GM15510 (cell line): ENCODE results near the gene UBA5.
A peak's percentile ranks its signal among the peaks of the same experiment; 100 is the strongest.

Experiments used
- POLR2A ChIP-seq: IDR thresholded peaks from 3 replicates; pipeline ENCODE4 v1.6.1; 2011; ENCODE audit warnings: borderline replicate concordance; ENCODE audit not compliant: insufficient read length; ENCODE audit errors: extremely low read depth

The UBA5 gene

GRCh38 chr3:132722165-132723023 lies 62.3 kb downstream of the UBA5 start, which contains the start of gene NPHP3:
Gene NPHP3, minus strand, starts transcription at chr3:132722409. Its CDS starts 54 bp downstream, at chr3:132722355.
- TF ChIP-seq POLR2A = peak; percentile 74

DNA sequence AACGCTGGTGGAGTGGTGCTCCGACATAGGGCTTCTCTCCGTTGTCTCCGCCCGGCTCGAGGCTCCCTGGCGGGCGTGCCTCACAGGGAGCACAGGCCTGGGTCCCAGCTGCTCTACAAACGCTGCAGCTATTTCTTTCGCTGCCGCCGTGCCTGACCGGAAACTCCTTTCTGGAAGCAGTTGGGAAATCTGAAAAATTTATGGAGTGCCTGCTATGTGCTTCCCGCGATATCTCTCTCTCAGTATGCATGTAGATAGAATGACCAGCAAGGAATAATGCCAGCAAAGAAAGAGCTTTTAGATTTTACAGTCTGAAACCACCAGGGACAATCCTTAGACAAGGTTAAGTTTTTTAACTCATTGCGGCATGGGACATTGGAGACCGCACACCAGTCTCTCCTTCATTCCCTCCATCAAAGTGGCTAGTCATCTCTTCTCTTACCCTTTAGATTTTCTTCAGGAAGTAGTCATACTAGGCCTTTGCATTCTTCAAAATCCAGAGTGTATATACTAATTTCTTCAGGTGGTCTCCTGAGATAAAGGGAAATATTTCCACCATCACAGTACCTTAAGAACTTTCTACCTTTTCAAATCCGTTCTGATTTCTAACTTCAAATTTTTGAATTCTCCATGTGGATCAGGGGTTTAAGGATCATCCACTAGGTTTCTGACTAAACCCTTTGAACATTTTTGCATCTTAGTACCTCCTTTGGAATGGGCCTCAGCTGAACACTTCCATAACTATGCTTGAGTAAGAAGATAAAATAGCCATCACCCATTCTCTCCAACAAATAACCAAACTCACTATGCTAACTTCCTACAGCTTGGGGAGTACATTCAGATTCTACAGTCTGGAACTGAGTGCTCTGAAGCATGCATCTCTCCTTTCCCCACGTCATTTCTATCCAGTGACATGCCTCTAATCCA lies 63.2 kb downstream of the UBA5 start:
- TF ChIP-seq POLR2A = peak; percentile 59

- TF ChIP-seq POLR2A = no peak
Observed at GRCh38 chr3:132726341-132726823, 66.3 kb downstream of the UBA5 start.
